Neural progenitor cell (in vitro differentiated cells): ENCODE measurements around the gene EPHB2. TPM values are rescaled to one million over a fixed set of nuclear protein-coding genes. Genes with fewer than 3 reads are reported as not detected.

ENCODE experiments used
- DNase-seq: peaks from one replicate; pipeline ENCODE4 v3.0.0-alpha.2; 2016; ENCODE audit warnings: low spot score
- H2AFZ ChIP-seq: fragments of 200-600 bp; sonication (generic); replicated peaks from 2 replicates; pipeline ENCODE4 v1.6.1; 2016; ENCODE audit warnings: antibody characterized with exemption
- H3F3A ChIP-seq: fragments of 200-600 bp; sonication (generic); 2 replicates; pipeline ENCODE4 v1.6.1; 2016; ENCODE audit warnings: antibody characterized with exemption, low read depth
- H3K27ac ChIP-seq: fragments of 200-600 bp; sonication (generic); 2 replicates; pipeline ENCODE4 v1.5.1; 2016; ENCODE audit warnings: mild to moderate bottlenecking
- H3K27me3 ChIP-seq: fragments of 200-600 bp; sonication (generic); 2 replicates; pipeline ENCODE4 v1.6.1; 2016; ENCODE audit warnings: mild to moderate bottlenecking, moderate library complexity
- H3K36me3 ChIP-seq: fragments of 200-600 bp; sonication (generic); 2 replicates; pipeline ENCODE4 v1.5.1; 2016
- H3K4me1 ChIP-seq: fragments of 200-600 bp; sonication (generic); 2 replicates; pipeline ENCODE4 v1.6.1; 2016; ENCODE audit warnings: mixed run types
- H3K4me2 ChIP-seq: fragments of 200-600 bp; sonication (generic); 2 replicates; pipeline ENCODE4 v1.6.1; 2016
- H3K4me3 ChIP-seq: fragments of 200-600 bp; sonication (generic); 2 replicates; pipeline ENCODE4 v1.5.1; 2016
- H3K79me2 ChIP-seq: fragments of 200-600 bp; sonication (generic); 2 replicates; pipeline ENCODE4 v1.6.1; 2016; ENCODE audit warnings: low read depth
- H3K9ac ChIP-seq: fragments of 200-600 bp; sonication (generic); 2 replicates; pipeline ENCODE4 v1.6.1; 2016
- H3K9me3 ChIP-seq: fragments of 200-600 bp; sonication (generic); 2 replicates; pipeline ENCODE4 v1.5.1; 2016; ENCODE audit warnings: low read depth
- H4K20me1 ChIP-seq: fragments of 200-600 bp; sonication (generic); 2 replicates; pipeline ENCODE4 v1.6.1; 2016; ENCODE audit warnings: low read depth
- H3K27ac Mint-ChIP-seq: 3 replicates; pipeline ENCODE4 v1.8.0; 2021; ENCODE audit warnings: mixed read lengths
- H3K27me3 Mint-ChIP-seq: 2 replicates; pipeline ENCODE4 v1.8.0; 2022; ENCODE audit warnings: low read depth, mild to moderate bottlenecking, inconsistent platforms, moderate library complexity, mixed read lengths; ENCODE audit not compliant: insufficient read depth
- H3K36me3 Mint-ChIP-seq: 3 replicates; pipeline ENCODE4 v1.8.0; 2021; ENCODE audit warnings: mixed read lengths
- H3K4me1 Mint-ChIP-seq: 3 replicates; pipeline ENCODE4 v1.8.0; 2021; ENCODE audit warnings: mixed read lengths
- H3K4me3 Mint-ChIP-seq: 3 replicates; pipeline ENCODE4 v1.8.0; 2021; ENCODE audit warnings: mild to moderate bottlenecking, moderate library complexity, mixed read lengths
- H3K9me3 Mint-ChIP-seq: 3 replicates; pipeline ENCODE4 v1.8.0; 2020; ENCODE audit warnings: mixed read lengths
- CTCF ChIP-seq: fragments of 200-600 bp; sonication (generic); IDR thresholded peaks from 2 replicates; pipeline ENCODE4 v1.5.1; 2017; ENCODE audit warnings: antibody characterized with exemption, mild to moderate bottlenecking
- EZH2 ChIP-seq: fragments of 200-600 bp; sonication (generic); IDR thresholded peaks from 2 replicates; pipeline ENCODE4 v1.6.1; 2017; ENCODE audit warnings: antibody characterized with exemption, mild to moderate bottlenecking, moderate library complexity
- EZH2phosphoT487 ChIP-seq: fragments of 200-600 bp; sonication (generic); IDR thresholded peaks from 2 replicates; pipeline ENCODE4 v1.6.1; 2017; ENCODE audit warnings: antibody characterized with exemption
- total RNA-seq: library from RNA; depleted of rRNA; stranded (reverse); fragments of >200 nt; gene quantifications from 2 replicates; pipeline ENCODE4 v1.2.3, GENCODE V29; 2015; ENCODE audit warnings: low replicate concordance

Gene EPHB2
- total RNA-seq, 1 donor from 2014 or later = 38.3 TPM

GRCh38 chr1:22687191-22687590 lies 23.4 kb upstream of the EPHB2 start:
- no peak overlapping the region for H3K9ac ChIP-seq
- H3K79me2 ChIP-seq = no peaks in the 10 kb centered on the region
- peaks cover 39% of the 10 kb centered on the region for H3K4me1 ChIP-seq
- Mint-ChIP-seq H3K27me3 (peaks cover 14% of the 10 kb centered on the region), H3K27ac (no peak overlapping the region), H3K36me3 (no peaks in the 10 kb centered on the region), H3K4me1 (peaks cover 55% of the 10 kb centered on the region), H3K4me3 (no peak overlapping the region), H3K9me3 (no peaks in the 10 kb centered on the region)
- H3K36me3 ChIP-seq = no peaks in the 10 kb centered on the region
- TF ChIP-seq EZH2 = no peak
- no peak for DNase-seq
- H3K9me3 ChIP-seq = no peaks in the 10 kb centered on the region
- H3F3A ChIP-seq = peaks cover 5% of the 10 kb centered on the region
- H3K27me3 ChIP-seq = no peaks in the 10 kb centered on the region
- no peaks in the 10 kb centered on the region for H4K20me1 ChIP-seq
- H3K4me3 ChIP-seq = no peak overlapping the region
- H3K27ac ChIP-seq = no peak overlapping the region
- H2AFZ ChIP-seq = no peak overlapping the region
- no peak overlapping the region for H3K4me2 ChIP-seq

GRCh38 chr1:22688466-22688865 lies 22.2 kb upstream of the EPHB2 start:
- Mint-ChIP-seq H3K27ac (no peak overlapping the region), H3K36me3 (no peaks in the 10 kb centered on the region), H3K27me3 (peaks cover 15% of the 10 kb centered on the region), H3K4me3 (no peak overlapping the region), H3K9me3 (no peaks in the 10 kb centered on the region), H3K4me1 (peaks cover 55% of the 10 kb centered on the region)
- H3K9me3 ChIP-seq = no peaks in the 10 kb centered on the region
- no peaks in the 10 kb centered on the region for H3K27me3 ChIP-seq
- H3K79me2 ChIP-seq = no peaks in the 10 kb centered on the region
- no peak for TF ChIP-seq CTCF
- TF ChIP-seq EZH2 = no peak
- TF ChIP-seq EZH2phosphoT487 = no peak
- H3K4me1 ChIP-seq = peaks cover 39% of the 10 kb centered on the region
- no peak overlapping the region for H3K4me3 ChIP-seq
- H3K9ac ChIP-seq = no peak overlapping the region
- DNase-seq = no peak
- H2AFZ ChIP-seq = no peak overlapping the region
- no peaks in the 10 kb centered on the region for H4K20me1 ChIP-seq
- H3F3A ChIP-seq = peaks cover 5% of the 10 kb centered on the region
- no peak overlapping the region for H3K27ac ChIP-seq
- H3K36me3 ChIP-seq = no peaks in the 10 kb centered on the region
- H3K4me2 ChIP-seq = no peak overlapping the region

GRCh38 chr1:22689505-22689904 lies 21.1 kb upstream of the EPHB2 start:
- Mint-ChIP-seq H3K27me3 (peaks cover 8% of the 10 kb centered on the region), H3K36me3 (no peaks in the 10 kb centered on the region), H3K27ac (peak overlapping the region; percentile 50), H3K4me1 (peaks cover 48% of the 10 kb centered on the region), H3K4me3 (no peak overlapping the region), H3K9me3 (no peaks in the 10 kb centered on the region)
- TF ChIP-seq CTCF (no peak), EZH2 (no peak), EZH2phosphoT487 (no peak)
- Histone ChIP-seq H3K27me3 (no peaks in the 10 kb centered on the region), H3K4me2 (peak overlapping the region; percentile 54), H3K27ac (no peak overlapping the region), H3K4me1 (peaks cover 38% of the 10 kb centered on the region), H3K9ac (no peak overlapping the region), H3K4me3 (no peak overlapping the region), H2AFZ (no peak overlapping the region), H3K9me3 (no peaks in the 10 kb centered on the region), H3K36me3 (no peaks in the 10 kb centered on the region), H4K20me1 (no peaks in the 10 kb centered on the region), H3K79me2 (no peaks in the 10 kb centered on the region), H3F3A (peaks cover 5% of the 10 kb centered on the region)
- peak; percentile 88 for DNase-seq

GRCh38 chr1:22691031-22691753 lies 19.4 kb upstream of the EPHB2 start:
- Histone ChIP-seq H3K9me3 (no peaks in the 10 kb centered on the region), H3K79me2 (no peaks in the 10 kb centered on the region), H3K4me2 (peak overlapping the region; percentile 14), H3K27me3 (no peaks in the 10 kb centered on the region), H4K20me1 (no peaks in the 10 kb centered on the region), H3K9ac (no peak overlapping the region), H3K4me3 (no peak overlapping the region), H2AFZ (no peak overlapping the region), H3K36me3 (no peaks in the 10 kb centered on the region), H3F3A (peaks cover 5% of the 10 kb centered on the region), H3K27ac (no peak overlapping the region), H3K4me1 (peaks cover 21% of the 10 kb centered on the region)
- Mint-ChIP-seq H3K4me3 (no peak overlapping the region), H3K27ac (peak overlapping the region; percentile 82), H3K9me3 (no peaks in the 10 kb centered on the region), H3K27me3 (peaks cover 7% of the 10 kb centered on the region), H3K36me3 (no peaks in the 10 kb centered on the region), H3K4me1 (peaks cover 32% of the 10 kb centered on the region)
- DNase-seq = peak; percentile 47
- TF ChIP-seq EZH2phosphoT487 (no peak), EZH2 (no peak)
